Measurements from ENCODE around the gene PHACTR3.

GRCh38 chr20:59701236-59701635 lies 96.9 kb downstream of the PHACTR3 start:
- TF ChIP-seq CTCF (IDR thresholded peaks at IDR 0.05), result no peak
- TF ChIP-seq POLR2A (IDR thresholded peaks at IDR 0.05), result no peak
- no peak for TF ChIP-seq POLR2AphosphoS5 (IDR thresholded peaks at IDR 0.05)
- no peak for TF ChIP-seq EP300 (IDR thresholded peaks at IDR 0.05)
